ENCODE data around the gene LCP1.

LCP1 gene

DNA sequence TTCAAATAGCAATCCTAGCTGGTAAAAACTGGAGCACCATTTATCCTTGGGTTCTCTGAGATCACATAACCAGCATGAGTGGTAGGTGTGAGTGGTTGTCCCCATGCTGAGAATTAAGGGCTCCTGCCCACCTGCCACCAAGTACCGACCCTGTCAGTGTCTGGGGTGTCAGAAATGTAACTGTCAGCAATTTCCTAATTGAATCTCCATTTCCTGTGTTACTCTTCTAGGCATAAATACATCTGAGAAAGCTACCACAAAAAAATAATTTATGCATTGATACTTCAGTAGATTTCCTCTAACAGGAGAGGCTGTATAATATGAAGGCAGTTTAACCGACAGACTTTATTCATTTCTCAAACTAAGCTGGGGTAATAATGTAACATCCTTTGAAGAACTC is 102.2 kb downstream of the LCP1 start:
- no peak overlapping the region for H3K4me3 Mint-ChIP-seq
- H3K27ac Mint-ChIP-seq: no peak overlapping the region
- CTCF ChIA-PET: interaction anchor here (0.6 kb wide), 1 partner anchor 375 kb away, joined by 3 read pairs; no protein-coding TSS in a partner anchor
- peaks cover 2% of the 10 kb centered on the region for H3K4me1 Mint-ChIP-seq
- H3K9me3 Mint-ChIP-seq: no peaks in the 10 kb centered on the region
- no peaks in the 10 kb centered on the region for H3K36me3 Mint-ChIP-seq
- H3K27me3 Mint-ChIP-seq: peaks cover 5% of the 10 kb centered on the region
- no peak for DNase-seq

DNA sequence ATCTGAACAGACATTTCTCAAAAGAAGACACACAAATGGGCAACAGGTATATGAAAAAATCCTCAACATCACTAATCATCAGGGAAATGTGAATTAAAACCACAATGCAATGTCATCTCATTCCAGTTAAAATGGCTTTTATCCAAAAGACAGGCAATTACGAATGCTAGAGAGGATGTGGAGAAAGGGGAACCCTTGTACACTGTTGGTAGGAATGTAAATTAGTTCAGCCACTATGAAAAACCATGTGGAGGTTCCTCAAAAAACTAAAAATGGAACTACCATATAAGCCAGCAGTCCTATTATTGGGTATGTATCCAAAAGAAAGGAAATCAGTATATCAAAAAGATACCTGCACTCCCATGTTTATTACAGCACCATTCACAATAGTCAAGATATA is 104.7 kb downstream of the LCP1 start:
- CTCF ChIA-PET: no interaction called here
- Mint-ChIP-seq H3K9me3 (no peaks in the 10 kb centered on the region), H3K36me3 (no peaks in the 10 kb centered on the region), H3K27me3 (peaks cover 7% of the 10 kb centered on the region), H3K27ac (no peak overlapping the region), H3K4me1 (peaks cover 2% of the 10 kb centered on the region), H3K4me3 (no peak overlapping the region)
- no peak for DNase-seq

DNA sequence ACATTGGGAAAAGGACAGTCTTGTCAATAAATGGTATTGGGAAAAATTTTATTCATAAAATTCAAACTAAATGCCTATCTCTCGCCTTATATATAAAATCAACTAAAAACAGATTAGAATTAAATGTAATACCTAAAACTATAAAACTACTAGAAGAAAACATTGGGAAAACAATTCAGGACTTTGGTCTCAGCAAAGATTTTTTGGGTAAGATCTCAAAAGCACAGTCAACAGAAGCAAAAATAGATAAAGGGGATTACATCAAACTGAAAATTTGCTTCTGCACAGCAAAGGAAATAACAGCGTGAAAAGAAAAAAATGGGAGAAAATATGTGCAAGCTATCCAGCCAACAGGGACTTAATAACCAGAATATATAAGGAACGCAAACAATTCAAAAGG is 105.2 kb downstream of the LCP1 start:
- no peaks in the 10 kb centered on the region for H3K9me3 Mint-ChIP-seq
- no peak overlapping the region for H3K27ac Mint-ChIP-seq
- H3K4me1 Mint-ChIP-seq: peaks cover 2% of the 10 kb centered on the region
- CTCF ChIA-PET: no interaction called here
- no peak for DNase-seq
- H3K4me3 Mint-ChIP-seq: no peak overlapping the region
- peaks cover 9% of the 10 kb centered on the region for H3K27me3 Mint-ChIP-seq
- no peaks in the 10 kb centered on the region for H3K36me3 Mint-ChIP-seq

All from activated naive CD4-positive, alpha-beta T cell treated with anti-CD3 and anti-CD28 coated beads, Interleukin-2, amount 10 ng/mL, durations not matched to agents 7 days and 5 days (primary cell).